HCT116 (cell line): ENCODE data around the gene CYP2E1. TPM values are rescaled to one million over a fixed set of nuclear protein-coding genes. Genes with fewer than 3 reads are reported as not detected.

ENCODE experiments used
- ATAC-seq: fragments of 200-7000 bp; cut with Tn5 transposase; 2 replicates; pipeline ENCODE4 v1.9.1; 2020; ENCODE audit warnings: mild to moderate bottlenecking, moderate library complexity
- Bru-seq: library from RNA; stranded (reverse); fragments of 400-500 nt; gene quantifications from one replicate; lab custom pipeline; 2021; lab: Mats Ljungman, UMichigan
- BruChase-seq, 2 experiments: library from RNA; stranded (reverse); fragments of 400-500 nt; gene quantifications; one replicate each; lab custom pipeline; 2021; lab: Mats Ljungman, UMichigan
- BruUV-seq: library from RNA; stranded (reverse); fragments of 400-500 nt; replicated peaks from 2 replicates; lab custom pipeline; 2021; lab: Mats Ljungman, UMichigan
- CTCF ChIA-PET: fragments of 300-600 bp; sonication (Branson Sonifier 250); formaldehyde crosslinking; loops from one replicate; lab custom pipeline; 2021; ENCODE audit warnings: antibody characterized with exemption; lab: Charles Lee
- POLR2A ChIA-PET: fragments of 300-600, 350-600 bp; sonication (Branson Sonifier 250); formaldehyde crosslinking; loops from one replicate; lab custom pipeline; 2021; ENCODE audit warnings: antibody characterized with exemption; lab: Charles Lee
- RAD21 ChIA-PET, 2 experiments: fragments of 300-600 bp; sonication (Branson Sonifier 250); formaldehyde crosslinking; loops; one replicate each; lab custom pipeline; 2023; ENCODE audit warnings: low total read pairs in 2 of 2; ENCODE audit not compliant: uncharacterized antibody in 2 of 2, unreplicated experiment in 2 of 2, low non-redundant PET in 1 of 2; lab: Charles Lee
- DNase-seq: peaks from one replicate; pipeline ENCODE4 v3.0.0-alpha.2; 2010; ENCODE audit warnings: low read depth, low spot score
- H2AFZ ChIP-seq: fragments of 200-600 bp; shearing (Covaris generic), sonication (generic); 2 replicates; pipeline ENCODE4 v1.6.1; 2017; ENCODE audit warnings: low read depth, mixed run types, mixed read lengths, antibody characterized with exemption, low read length; ENCODE audit not compliant: poor library complexity, severe bottlenecking
- H3K27ac ChIP-seq: 2 replicates; pipeline ENCODE4 v1.5.1; 2012; ENCODE audit warnings: low read depth, low read length
- H3K27me3 ChIP-seq: fragments of 200-600 bp; sonication (generic); 2 replicates; pipeline ENCODE4 v1.6.1; 2016; ENCODE audit warnings: mixed run types, low read length, mixed read lengths; ENCODE audit not compliant: insufficient read depth
- H3K36me3 ChIP-seq, 2 experiments: fragments of 200-500 bp in 1 of 2; fragments of 200-600 bp in 1 of 2; sonication (Bioruptor generic) in 1 of 2; sonication (generic) in 1 of 2; 2 replicates each; pipeline versions ENCODE4 v1.5.1 to v1.6.1; 2014 to 2016; ENCODE audit warnings: low read length in 2 of 2, inconsistent platforms in 1 of 2, mixed read lengths in 1 of 2, mixed run types in 1 of 2; ENCODE audit not compliant: insufficient read depth in 2 of 2, control insufficient read depth in 1 of 2
- H3K4me1 ChIP-seq, 2 experiments: fragments of 200-600 bp in 1 of 2; sonication (generic) in 1 of 2; 2 replicates each; pipeline versions ENCODE4 v1.5.1 to v1.6.1; 2012 to 2017; ENCODE audit warnings: low read length in 2 of 2, inconsistent platforms in 1 of 2, mild to moderate bottlenecking in 1 of 2, mixed read lengths in 1 of 2, mixed run types in 1 of 2, moderate library complexity in 1 of 2; ENCODE audit not compliant: insufficient read depth in 2 of 2, control insufficient read depth in 1 of 2
- H3K4me2 ChIP-seq: fragments of 200-600 bp; sonication (generic); 2 replicates; pipeline ENCODE4 v1.6.1; 2017; ENCODE audit warnings: mixed run types, low read length, mixed read lengths
- H3K4me3 ChIP-seq, 2 experiments: fragments of 200-600 bp in 1 of 2; sonication (generic) in 1 of 2; replicated peaks in 1 of 2; 2 replicates each; pipeline ENCODE4 v1.5.1; 2011 to 2016; ENCODE audit warnings: low read length in 2 of 2, control low read depth in 1 of 2, low read depth in 1 of 2, mild to moderate bottlenecking in 1 of 2, mixed read lengths in 1 of 2, mixed run types in 1 of 2
- H3K79me2 ChIP-seq: fragments of 200-600 bp; sonication (generic); 2 replicates; pipeline ENCODE4 v1.6.1; 2017; ENCODE audit warnings: mild to moderate bottlenecking, mixed run types, low read length, moderate library complexity, mixed read lengths; ENCODE audit not compliant: insufficient read depth
- H3K9ac ChIP-seq: fragments of 200-600 bp; sonication (generic); 2 replicates; pipeline ENCODE4 v1.6.1; 2016; ENCODE audit warnings: low read length, mixed read lengths
- H3K9me2 ChIP-seq: fragments of 200-600 bp; sonication (generic), shearing (Covaris generic); 2 replicates; pipeline ENCODE4 v1.6.1; 2017; ENCODE audit warnings: mixed run types, mild to moderate bottlenecking, moderate library complexity; ENCODE audit not compliant: insufficient read depth
- H3K9me3 ChIP-seq, 2 experiments: fragments of 200-500 bp in 1 of 2; fragments of 200-600 bp in 1 of 2; sonication (Bioruptor generic) in 1 of 2; sonication (generic) in 1 of 2; 2 replicates each; pipeline ENCODE4 v1.6.1; 2014 to 2017; ENCODE audit warnings: low read length in 2 of 2, mixed read lengths in 2 of 2, inconsistent platforms in 1 of 2, low read depth in 1 of 2, mild to moderate bottlenecking in 1 of 2, mixed run types in 1 of 2, moderate library complexity in 1 of 2; ENCODE audit not compliant: control insufficient read depth in 1 of 2, insufficient read depth in 1 of 2
- H4K20me1 ChIP-seq: fragments of 200-600 bp; sonication (generic), shearing (Covaris generic); 2 replicates; pipeline ENCODE4 v1.6.1; 2017; ENCODE audit warnings: mixed run types, mild to moderate bottlenecking, moderate library complexity; ENCODE audit not compliant: insufficient read depth
- EGR1 ChIP-seq: IDR thresholded peaks from 2 replicates; pipeline ENCODE4 v1.6.1; 2012; ENCODE audit warnings: low read depth
- EZH2 ChIP-seq: fragments of 200-600 bp; sonication (generic); IDR thresholded peaks from 2 replicates; pipeline ENCODE4 v1.6.1; 2017; ENCODE audit warnings: antibody characterized with exemption, mixed run types
- POLR2AphosphoS5 ChIP-seq: IDR thresholded peaks from 2 replicates; pipeline ENCODE4 v1.6.1; 2011; ENCODE audit warnings: mild to moderate bottlenecking, low read depth, low read length, moderate library complexity
- RAD21 ChIP-seq: IDR thresholded peaks from 2 replicates; pipeline ENCODE4 v1.6.1; 2012; ENCODE audit warnings: low read depth, mild to moderate bottlenecking
- SIN3A ChIP-seq: IDR thresholded peaks from 2 replicates; pipeline ENCODE4 v1.6.1; 2012; ENCODE audit warnings: low read depth
- SRF ChIP-seq: IDR thresholded peaks from 2 replicates; pipeline ENCODE4 v1.6.1; 2012; ENCODE audit warnings: low read depth
- TCF7L2 ChIP-seq: IDR thresholded peaks from 2 replicates; pipeline ENCODE4 v1.7.0; 2011; ENCODE audit warnings: borderline replicate concordance, inconsistent platforms; ENCODE audit not compliant: insufficient read depth, insufficient read length; ENCODE audit errors: extremely low read depth
- YY1 ChIP-seq: IDR thresholded peaks from 2 replicates; pipeline ENCODE4 v1.6.1; 2011; ENCODE audit warnings: low read length, low read depth, moderate library complexity, mild to moderate bottlenecking; ENCODE audit not compliant: insufficient replicate concordance; ENCODE audit errors: extremely low read depth
- ZFX ChIP-seq: fragments of 450-650 bp; IDR thresholded peaks from 2 replicates; pipeline ENCODE4 v1.6.1; 2017
- ZNF274 ChIP-seq: fragments of 200-500 bp; sonication (Bioruptor generic); IDR thresholded peaks from 2 replicates; pipeline ENCODE4 v1.6.1; 2014; ENCODE audit warnings: mild to moderate bottlenecking, low read depth, low read length, inconsistent platforms
- intact Hi-C: fragments of 100-400 bp; cut with micrococcal nuclease; formaldehyde crosslinking; loops from 2 replicates; pipeline ENCODE4 v1.10.0; 2022
- long read RNA-seq: library from polyadenylated mRNA; unstranded; transcript quantifications from one replicate; pipeline ENCODE4 v2.0.0, GENCODE V29; 2021; ENCODE audit not compliant: unreplicated experiment
- polyA plus RNA-seq: library from polyadenylated mRNA; unstranded; fragments of >200 nt; gene quantifications from 2 replicates; pipeline ENCODE4 v1.2.1, GENCODE V29; 2012; ENCODE audit warnings: missing spikeins
- total RNA-seq: library from RNA; stranded (reverse); gene quantifications from one replicate; pipeline ENCODE4 v1.2.1, GENCODE V29; 2021; ENCODE audit not compliant: unreplicated experiment

CYP2E1 gene
- total RNA-seq: 1.5 TPM
- polyA plus RNA-seq: 0.61 and 0.98 TPM in 2 replicates
- percentile 40 among the genes with signal in this experiment for Bru-seq, nascent RNA
- BruChase-seq, experiment 1, labeled RNA remaining after a 6-hour chase: percentile 38 among the genes with signal in this experiment
- BruChase-seq, experiment 2, labeled RNA remaining after a 2-hour chase: percentile 42 among the genes with signal in this experiment
- long read RNA-seq, partial matches to known transcripts: 0 of 1 reads
- long read RNA-seq, other reads (novel, unspliced or antisense): 1 of 1 reads

- Histone ChIP-seq H3K4me1 (peaks cover 2 to 18% of the 10 kb centered on the region in 2 experiments; a peak in 2 of 4 replicates), H3K9me3 (no peaks in the 10 kb centered on the region), H3K27me3 (no peaks in the 10 kb centered on the region), H3K4me3 (no peak within 1 kb of the TSS), H3K36me3 (no peaks in the 10 kb centered on the region), H3K9ac (no peak within 1 kb of the TSS), H4K20me1 (no peaks in the 10 kb centered on the region)
- no peak for ATAC-seq
- CTCF ChIA-PET: no interaction called here
- intact Hi-C loops: no loop called here
- BruUV-seq: no TSS peak
- no peak for TF ChIP-seq EGR1
- no peak for TF ChIP-seq POLR2AphosphoS5
- no peak for TF ChIP-seq YY1
- TF ChIP-seq ZFX: no peak
- no peak for TF ChIP-seq EZH2
- TF ChIP-seq RAD21: no peak
- TF ChIP-seq SRF: no peak
- TF ChIP-seq SIN3A: no peak
- TF ChIP-seq ZNF274: no peak
- TF ChIP-seq TCF7L2: no peak
- TF ChIP-seq, all 23 proteins: peak for 0
- H3K27ac ChIP-seq: no peak within 1 kb of the TSS
- no peaks in the 10 kb centered on the region for H3K79me2 ChIP-seq
- RAD21 ChIA-PET: no interaction called here
- H3K9me2 ChIP-seq: no peaks in the 10 kb centered on the region
- no peak within 1 kb of the TSS for H2AFZ ChIP-seq
- POLR2A ChIA-PET: no interaction called here
- H3K4me2 ChIP-seq: no peak within 1 kb of the TSS
- no peak for DNase-seq
These were observed at the start of gene CYP2E1 for GRCh38 chr10:133526957-133527588. Gene CYP2E1 (plus strand): TSS chr10:133527363. CDS start chr10:133527396, 33 bp downstream.
